Fibroblast of lung (primary cell): Measurements from ENCODE around the gene HMGCS2.

Source experiments
- EZH2 ChIP-seq: IDR thresholded peaks from 2 replicates; pipeline ENCODE4 v1.5.1; 2012; ENCODE audit warnings: low read length, control low read depth, mild to moderate bottlenecking; ENCODE audit errors: missing control alignments
- TF ChIP-seq, protein P1 (sequence below), 2 donors: IDR thresholded peaks in 1 of 2; conservative IDR thresholded peaks in 1 of 2; 1 replicate in 1 of 2; 2 replicates in 1 of 2; pipeline ENCODE4 v1.5.1; 2011 to 2012; ENCODE audit warnings: low read length in 2 of 2, control low read depth in 1 of 2, inconsistent platforms in 1 of 2, low read depth in 1 of 2, mild to moderate bottlenecking in 1 of 2

DNA sequence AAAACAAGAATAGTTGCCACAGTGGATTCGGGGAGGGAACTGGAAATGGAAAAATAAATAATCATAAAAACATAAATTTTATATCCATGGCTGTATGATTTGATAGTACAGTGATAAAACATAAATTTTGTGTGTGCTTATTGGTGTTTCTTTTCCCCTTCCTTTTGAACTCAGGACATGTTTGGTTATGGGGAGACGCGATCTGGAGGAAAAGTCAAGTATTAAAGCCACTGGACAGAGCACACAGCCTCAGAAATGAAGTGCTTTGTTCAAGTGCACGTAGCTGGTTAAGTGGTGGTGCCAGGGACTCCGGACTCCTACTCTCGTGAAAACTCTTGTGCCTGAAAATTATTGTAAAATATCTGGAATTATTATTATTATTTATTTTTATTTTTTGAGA lies 9.7 kb upstream of the HMGCS2 start:
- TF ChIP-seq, protein P1, sequence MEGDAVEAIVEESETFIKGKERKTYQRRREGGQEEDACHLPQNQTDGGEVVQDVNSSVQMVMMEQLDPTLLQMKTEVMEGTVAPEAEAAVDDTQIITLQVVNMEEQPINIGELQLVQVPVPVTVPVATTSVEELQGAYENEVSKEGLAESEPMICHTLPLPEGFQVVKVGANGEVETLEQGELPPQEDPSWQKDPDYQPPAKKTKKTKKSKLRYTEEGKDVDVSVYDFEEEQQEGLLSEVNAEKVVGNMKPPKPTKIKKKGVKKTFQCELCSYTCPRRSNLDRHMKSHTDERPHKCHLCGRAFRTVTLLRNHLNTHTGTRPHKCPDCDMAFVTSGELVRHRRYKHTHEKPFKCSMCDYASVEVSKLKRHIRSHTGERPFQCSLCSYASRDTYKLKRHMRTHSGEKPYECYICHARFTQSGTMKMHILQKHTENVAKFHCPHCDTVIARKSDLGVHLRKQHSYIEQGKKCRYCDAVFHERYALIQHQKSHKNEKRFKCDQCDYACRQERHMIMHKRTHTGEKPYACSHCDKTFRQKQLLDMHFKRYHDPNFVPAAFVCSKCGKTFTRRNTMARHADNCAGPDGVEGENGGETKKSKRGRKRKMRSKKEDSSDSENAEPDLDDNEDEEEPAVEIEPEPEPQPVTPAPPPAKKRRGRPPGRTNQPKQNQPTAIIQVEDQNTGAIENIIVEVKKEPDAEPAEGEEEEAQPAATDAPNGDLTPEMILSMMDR (conservative IDR thresholded peaks at IDR 0.05 in 1 of 2, IDR thresholded peaks at IDR 0.05 in 1 of 2; ENCODE audit: low read depth in 1 of 2, low read length in 2 of 2): no peak
- TF ChIP-seq EZH2: no peak
